A549 treated with AZD2906 at 1 μM for 4 hours (cell line): ENCODE measurements around the gene KATNAL2. TPM values are rescaled to one million over a fixed set of nuclear protein-coding genes. Genes with fewer than 3 reads are reported as not detected.

Source experiments
- total RNA-seq: library from RNA; stranded (reverse); fragments of 200-300 nt; extraction: Qiagen RNA extraction; gene quantifications from 5 replicates; pipeline ENCODE4 v1.2.3, GENCODE V29; 2022

Gene KATNAL2
- total RNA-seq: 1.4 to 2.4 TPM (median 1.9 TPM) in 5 replicates

GRCh38 chr18:46917108-46917802 lies at the start of gene KATNAL2, which contains the start of gene PIAS2:
Gene KATNAL2 (plus strand): TSS chr18:46917602. CDS start chr18:46946873, 29,271 bp downstream.
Gene PIAS2 (minus strand): TSS chr18:46917507. CDS start chr18:46917345, 162 bp downstream.

GRCh38 chr18:47035156-47035671 lies 117.8 kb downstream of the KATNAL2 start, which contains the start of gene ELOA2:
Gene ELOA2 (minus strand): TSS chr18:47035621. CDS start chr18:47035264, 357 bp downstream.

GRCh38 chr18:47150029-47150823 lies 232.8 kb downstream of the KATNAL2 start, which contains the start of gene HDHD2:
Gene HDHD2 (minus strand): TSS chr18:47150500. CDS start chr18:47136439, 14,061 bp downstream.

Other genes with a start within 250 kb of the KATNAL2 start
- 0.07 TPM in 1 of 5 replicates, not detected in the others for gene ST8SIA5, start 160.5 kb upstream of the KATNAL2 start, total RNA-seq
- 6.8 to 8.9 TPM (median 7.6 TPM) in 5 replicates for gene PIAS2, start 95 bp upstream of the KATNAL2 start, total RNA-seq
- not detected in 5 replicates for gene ELOA2, start 118.0 kb downstream of the KATNAL2 start, total RNA-seq
- gene HDHD2, start 232.9 kb downstream of the KATNAL2 start, total RNA-seq: 7.9 to 10.4 TPM (median 8.7 TPM) in 5 replicates